ENCODE measurements around the gene LINGO3.
A peak's percentile ranks its signal among the peaks of the same experiment; 100 is the strongest.

LINGO3 gene

DNA sequence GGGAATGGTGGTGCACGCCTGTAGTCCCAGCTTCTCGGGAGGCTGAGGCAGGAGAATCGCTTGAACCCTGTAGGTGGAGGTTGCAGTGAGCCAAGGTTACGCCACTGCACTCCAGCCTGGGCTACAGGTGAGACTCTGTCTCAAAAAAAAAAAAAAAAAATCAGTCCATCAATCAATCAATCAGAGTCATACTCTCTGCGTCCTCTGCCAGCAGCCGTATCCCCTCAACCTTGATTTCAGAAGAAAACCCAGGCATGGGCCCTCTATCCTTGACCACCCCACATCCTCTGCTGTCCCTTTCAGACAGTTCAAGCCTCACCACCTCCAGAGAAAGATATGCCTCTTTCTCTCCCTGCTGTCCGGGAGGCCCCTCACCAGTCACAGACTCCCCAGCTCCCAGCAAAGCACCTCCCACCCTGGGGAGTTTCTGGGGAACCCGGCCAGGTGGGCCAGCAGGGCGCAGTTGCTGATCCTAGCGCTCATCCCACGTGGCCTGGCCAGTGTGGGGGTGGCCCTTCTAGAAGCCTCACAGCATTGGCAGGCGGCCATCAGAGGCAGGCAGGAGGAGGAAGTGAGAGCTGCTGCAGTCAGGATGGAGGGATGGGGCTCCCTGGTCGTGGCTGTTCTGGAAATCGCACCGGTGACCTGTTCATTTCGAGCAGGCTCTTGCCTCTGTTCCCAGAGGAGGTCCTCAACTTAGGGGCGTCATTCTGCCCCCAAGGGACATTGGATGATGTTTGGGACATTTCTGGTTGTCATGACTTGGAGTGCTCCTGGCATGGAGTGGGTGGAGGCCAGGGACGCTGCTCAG, 41.6 kb downstream of the LINGO3 start:
- peak; percentile 76 for DNase-seq (ENCODE audit: low spot score)

DNA sequence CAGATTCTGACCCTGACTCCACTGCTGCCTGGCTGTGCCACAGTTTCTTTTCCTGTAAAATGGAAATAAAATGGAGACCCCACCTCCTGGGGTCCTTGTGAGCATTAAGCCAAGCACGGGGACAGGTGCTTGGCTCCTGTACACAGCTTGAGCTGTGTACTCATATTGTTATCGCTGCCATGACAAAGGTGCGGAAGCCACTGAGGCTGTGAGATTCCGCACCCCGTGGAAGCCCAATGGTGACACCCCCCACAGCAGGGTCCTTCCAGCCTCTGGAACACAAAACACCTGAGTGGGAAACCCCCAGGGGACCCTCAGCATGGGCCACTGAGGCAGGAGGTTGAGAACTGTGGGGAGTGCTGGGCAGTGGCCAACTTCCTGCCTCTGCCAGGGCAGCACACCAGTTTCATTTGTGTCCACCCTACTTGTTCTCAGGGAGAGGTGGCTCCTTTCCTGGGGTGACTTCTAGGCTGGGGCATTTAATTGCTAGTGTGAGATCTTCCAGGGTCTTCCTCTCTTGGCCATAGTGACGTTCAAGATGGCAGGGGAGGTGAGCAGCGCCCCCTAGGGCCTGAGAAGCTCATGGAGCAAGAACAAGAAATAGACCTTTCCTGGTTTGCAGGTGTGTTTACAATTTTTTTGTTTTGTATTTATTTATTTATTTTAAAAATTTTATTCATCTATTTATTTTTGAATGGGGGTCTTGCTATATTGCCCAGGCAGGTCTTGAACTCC, 46.3 kb downstream of the LINGO3 start:
- DNase-seq (ENCODE audit: low spot score) = no peak

- DNase-seq (ENCODE audit: low spot score) = no peak
Measured at GRCh38 chr19:2260341-2260805, 47.6 kb downstream of the LINGO3 start.

GRCh38 chr19:2259336-2259735, 48.6 kb downstream of the LINGO3 start:
- DNase-seq (ENCODE audit: low spot score) = no peak

Data from left forelimb (tissue), 1 donor.